T-helper 2 cell treated with Interferon-gamma antibody and Interleukin-4, amounts not matched to agents 100 ng/mL and 5 ng/mL, for 36 hours (primary cell): ENCODE data around the gene LTBP2. TPM values are rescaled to one million over a fixed set of nuclear protein-coding genes. Genes with fewer than 3 reads are reported as not detected.
"Not testable (repeated sequence)": the region's sequence is repeated elsewhere in the genome, so short reads cannot be mapped to it uniquely, and the experiment has no call there.

Source experiments
- intact Hi-C: fragments of 100-400 bp; cut with micrococcal nuclease; formaldehyde crosslinking; loops from one replicate; pipeline ENCODE4 v1.15.1; 2023
- total RNA-seq: library from RNA; stranded (reverse); gene quantifications from 2 replicates; pipeline ENCODE4 v1.2.3, GENCODE V29; 2022

Gene LTBP2
- total RNA-seq, 1 donor from 2014 or later: 0.16 TPM

- intact Hi-C loops: no loop called here
These were observed 154.5 kb downstream of the LTBP2 start for GRCh38 chr14:74457565-74457895.

- intact Hi-C loops: no loop called here
These were observed 155.1 kb downstream of the LTBP2 start for GRCh38 chr14:74456684-74457564.

GRCh38 chr14:74454397-74454796 is 157.6 kb downstream of the LTBP2 start:
- intact Hi-C loops: not testable (repeated sequence)

Other genes with a start within 250 kb of the LTBP2 start
- gene SYNDIG1L, start 186.0 kb downstream of the LTBP2 start, total RNA-seq: not detected in 2 replicates
- 27.5 and 28.9 TPM in 2 replicates for gene NPC2, start 118.9 kb downstream of the LTBP2 start, total RNA-seq
- gene ISCA2, start 118.5 kb downstream of the LTBP2 start, total RNA-seq: 22.9 and 26.9 TPM in 2 replicates
- 47.9 and 52.5 TPM in 2 replicates for gene AREL1, start 100.8 kb upstream of the LTBP2 start, total RNA-seq
- 59.4 and 62.4 TPM in 2 replicates for gene FCF1, start 100.9 kb upstream of the LTBP2 start, total RNA-seq
- gene YLPM1, start 151.1 kb upstream of the LTBP2 start, total RNA-seq: 80.4 and 80.8 TPM in 2 replicates